H1 (cell line): ENCODE measurements around the gene PPP1R7. TPM values are rescaled to one million over a fixed set of nuclear protein-coding genes. Genes with fewer than 3 reads are reported as not detected.

Experiments used
- CTCF ChIA-PET: fragments of 300-600 bp; sonication (Branson Sonifier 250); formaldehyde crosslinking; loops from one replicate; lab custom pipeline; 2021; ENCODE audit not compliant: partially characterized antibody; lab: Charles Lee
- POLR2A ChIA-PET: fragments of 300-600 bp; sonication (Branson Sonifier 250); formaldehyde crosslinking; loops from one replicate; lab custom pipeline; 2021; ENCODE audit warnings: inconsistent platforms; ENCODE audit not compliant: partially characterized antibody; lab: Charles Lee
- DNase-seq, 2 experiments: peaks; one replicate each; pipeline versions ENCODE4 v3.0.0 to v3.0.0-alpha.2; 2010 to 2022; ENCODE audit warnings: low spot score in 2 of 2, low read depth in 1 of 2, mixed read lengths in 1 of 2
- FAIRE-seq: peaks from 2 replicates; lab custom pipeline; 2011; peaks lifted over from hg19 to GRCh38; lab: Jason Lieb, UNC
- H2AFZ ChIP-seq: 2 replicates; pipeline ENCODE4 v1.8.1; 2012; ENCODE audit warnings: low read length, inconsistent platforms
- H2AK5ac ChIP-seq: 2 replicates; pipeline ENCODE4 v1.6.1; 2013; ENCODE audit warnings: low read depth, low read length
- H2BK120ac ChIP-seq: replicated peaks from 2 replicates; pipeline ENCODE3; 2013; ENCODE audit warnings: low read depth, low read length, inconsistent platforms
- H2BK12ac ChIP-seq: 2 replicates; pipeline ENCODE4 v1.6.1; 2013; ENCODE audit warnings: low read depth, low read length
- H2BK15ac ChIP-seq: 2 replicates; pipeline ENCODE4 v1.6.1; 2013; ENCODE audit warnings: low read length
- H2BK20ac ChIP-seq: 2 replicates; pipeline ENCODE4 v1.6.1; 2013; ENCODE audit warnings: low read length
- H2BK5ac ChIP-seq: 2 replicates; pipeline ENCODE4 v1.6.1; 2013; ENCODE audit warnings: low read depth, low read length
- H3K14ac ChIP-seq: 2 replicates; pipeline ENCODE4 v1.6.1; 2013; ENCODE audit warnings: inconsistent platforms; ENCODE audit not compliant: insufficient read length
- H3K18ac ChIP-seq: 2 replicates; pipeline ENCODE4 v1.6.1; 2013; ENCODE audit warnings: low read length; ENCODE audit errors: extremely low read depth
- H3K23ac ChIP-seq: 2 replicates; pipeline ENCODE4 v1.6.1; 2013; ENCODE audit warnings: inconsistent platforms; ENCODE audit not compliant: insufficient read length
- H3K23me2 ChIP-seq: 2 replicates; pipeline ENCODE4 v1.6.1; 2013; ENCODE audit warnings: low read depth, low read length
- H3K27ac ChIP-seq: 2 replicates; pipeline ENCODE4 v1.6.1; 2011; ENCODE audit warnings: low read depth, low read length, inconsistent platforms
- H3K27me3 ChIP-seq, 4 experiments: replicated peaks in 1 of 4; 1 replicate in 1 of 4; 2 replicates in 3 of 4; pipeline versions ENCODE4 v1.6.1 to v1.8.1; 2011 to 2013; ENCODE audit warnings: low read length in 3 of 4, mild to moderate bottlenecking in 3 of 4, inconsistent platforms in 2 of 4, mixed read lengths in 2 of 4, moderate library complexity in 1 of 4; ENCODE audit not compliant: control insufficient read depth in 3 of 4, insufficient read depth in 3 of 4; ENCODE audit errors: extremely low read depth in 1 of 4
- H3K36me3 ChIP-seq, 4 experiments: 2 replicates each; pipeline versions ENCODE4 v1.6.1 to v1.8.1; 2011 to 2013; ENCODE audit warnings: mild to moderate bottlenecking in 4 of 4, low read length in 3 of 4, moderate library complexity in 2 of 4, control low read depth in 1 of 4, inconsistent platforms in 1 of 4; ENCODE audit not compliant: insufficient read depth in 4 of 4, control insufficient read depth in 2 of 4
- H3K4ac ChIP-seq: replicated peaks from 2 replicates; pipeline ENCODE3; 2013; ENCODE audit warnings: low read length, low read depth, mixed read lengths, inconsistent platforms; ENCODE audit not compliant: insufficient read length
- H3K4me1 ChIP-seq, 4 experiments: replicated peaks in 1 of 4; 1 replicate in 1 of 4; 2 replicates in 3 of 4; pipeline versions ENCODE4 v1.6.1 to v1.8.1; 2011 to 2013; ENCODE audit warnings: low read length in 3 of 4, inconsistent platforms in 2 of 4, mixed read lengths in 1 of 4; ENCODE audit not compliant: insufficient read depth in 4 of 4, control insufficient read depth in 3 of 4
- H3K4me2 ChIP-seq, 2 experiments: 2 replicates each; pipeline versions ENCODE4 v1.6.1 to v1.8.1; 2011 to 2013; ENCODE audit warnings: low read depth in 2 of 2, low read length in 2 of 2, control low read depth in 1 of 2, inconsistent platforms in 1 of 2, mild to moderate bottlenecking in 1 of 2; ENCODE audit not compliant: insufficient read depth in 1 of 2
- H3K4me3 ChIP-seq, 4 experiments: fragments of 200-600, 300-600 bp in 1 of 4; sonication (generic), shearing (Covaris generic), sonication (Bioruptor Twin) in 1 of 4; 2 replicates each; pipeline versions ENCODE4 v1.5.1 to v1.8.1; 2011 to 2016; ENCODE audit warnings: low read length in 4 of 4, low read depth in 3 of 4, control low read depth in 2 of 4, inconsistent platforms in 2 of 4, mild to moderate bottlenecking in 2 of 4, mixed read lengths in 1 of 4, moderate library complexity in 1 of 4; ENCODE audit not compliant: insufficient read depth in 2 of 4; ENCODE audit errors: extremely low read depth in 1 of 4
- H3K56ac ChIP-seq: replicated peaks from 2 replicates; pipeline ENCODE3; 2013; ENCODE audit warnings: low read depth, mild to moderate bottlenecking, mixed read lengths, low read length, inconsistent platforms; ENCODE audit not compliant: insufficient read length
- H3K79me1 ChIP-seq: 2 replicates; pipeline ENCODE4 v1.6.1; 2013; ENCODE audit warnings: low read depth, low read length, control low read depth
- H3K79me2 ChIP-seq, 2 experiments: 2 replicates each; pipeline versions ENCODE4 v1.6.1 to v1.8.1; 2012 to 2013; ENCODE audit warnings: low read length in 2 of 2, mild to moderate bottlenecking in 2 of 2, inconsistent platforms in 1 of 2; ENCODE audit not compliant: insufficient read depth in 2 of 2, control insufficient read depth in 1 of 2
- H3K9ac ChIP-seq, 4 experiments: replicated peaks in 1 of 4; 1 replicate in 1 of 4; 2 replicates in 3 of 4; pipeline versions ENCODE4 v1.6.1 to v1.8.1; 2011 to 2013; ENCODE audit warnings: low read depth in 3 of 4, low read length in 3 of 4, control low read depth in 2 of 4, mild to moderate bottlenecking in 2 of 4, moderate library complexity in 2 of 4, inconsistent platforms in 1 of 4; ENCODE audit errors: extremely low read depth in 1 of 4
- H3K9me3 ChIP-seq, 2 experiments: 2 replicates each; pipeline versions ENCODE4 v1.6.1 to v1.8.1; 2012 to 2013; ENCODE audit warnings: mild to moderate bottlenecking in 2 of 2, moderate library complexity in 2 of 2, control low read depth in 1 of 2, inconsistent platforms in 1 of 2, low read depth in 1 of 2, low read length in 1 of 2, mixed read lengths in 1 of 2; ENCODE audit not compliant: insufficient read depth in 2 of 2
- H4K20me1 ChIP-seq, 2 experiments: replicated peaks in 1 of 2; 2 replicates each; pipeline versions ENCODE3 to v1.8.1; 2011 to 2013; ENCODE audit warnings: inconsistent platforms in 2 of 2, low read length in 2 of 2, mild to moderate bottlenecking in 1 of 2; ENCODE audit not compliant: insufficient read depth in 2 of 2, control insufficient read depth in 1 of 2
- H4K5ac ChIP-seq: 2 replicates; pipeline ENCODE4 v1.6.1; 2013; ENCODE audit warnings: low read length, low read depth, mixed read lengths, inconsistent platforms; ENCODE audit not compliant: insufficient read length
- H4K8ac ChIP-seq: 2 replicates; pipeline ENCODE4 v1.8.0; 2013; ENCODE audit warnings: mild to moderate bottlenecking, moderate library complexity, low read length, inconsistent platforms; ENCODE audit not compliant: insufficient read depth; ENCODE audit errors: extremely low read depth
- H4K91ac ChIP-seq: replicated peaks from 2 replicates; pipeline ENCODE3; 2013; ENCODE audit warnings: low read length, mixed read lengths, inconsistent platforms; ENCODE audit not compliant: insufficient read length
- CBX5 ChIP-seq: fragments of 300-800, 300-1000 bp; sonication (generic); IDR thresholded peaks from 2 replicates; pipeline ENCODE4 v1.7.1; 2016; ENCODE audit warnings: antibody characterized with exemption, low read length, low read depth
- CREB1 ChIP-seq: IDR thresholded peaks from 2 replicates; pipeline ENCODE4 v1.6.1; 2012; ENCODE audit warnings: inconsistent platforms
- CTCF ChIP-seq, 3 experiments: IDR thresholded peaks; 1 replicate in 2 of 3; 2 replicates in 1 of 3; pipeline versions ENCODE4 v1.5.1 to v1.6.1; 2011; ENCODE audit warnings: low read length in 3 of 3, mild to moderate bottlenecking in 3 of 3, inconsistent platforms in 2 of 3, low read depth in 1 of 3, moderate library complexity in 1 of 3; ENCODE audit not compliant: insufficient read depth in 1 of 3; ENCODE audit errors: control extremely low read depth in 1 of 3
- HDAC6 ChIP-seq: IDR thresholded peaks from one replicate; pipeline ENCODE4 v1.7.1; 2012; ENCODE audit warnings: low read depth, mild to moderate bottlenecking, inconsistent platforms, low read length, moderate library complexity
- POLR2AphosphoS5 ChIP-seq: IDR thresholded peaks from 2 replicates; pipeline ENCODE4 v1.6.1; 2011; ENCODE audit warnings: low read depth, low read length
- SIRT6 ChIP-seq: IDR thresholded peaks from one replicate; pipeline ENCODE4 v1.7.1; 2012; ENCODE audit warnings: low read length, inconsistent platforms
- SRF ChIP-seq: IDR thresholded peaks from 2 replicates; pipeline ENCODE4 v1.6.1; 2011; ENCODE audit warnings: mild to moderate bottlenecking, low read depth, low read length, moderate library complexity
- WGBS, 2 experiments: shearing (Covaris generic) in 1 of 2; methylation state at CpG; one replicate each; pipeline versions ENCODE4 v1.1.6 to v1.1.7; 2013 to 2015; ENCODE audit warnings: low lambda C conversion rate in 2 of 2, mixed read lengths in 2 of 2, inconsistent platforms in 1 of 2, low coverage in 1 of 2, missing lambda C conversion rate in 1 of 2; ENCODE audit not compliant: insufficient replicate concordance in 2 of 2, insufficient coverage in 1 of 2, insufficient read length in 1 of 2; ENCODE audit errors: extremely low coverage in 1 of 2, missing lambda C conversion rate in 1 of 2; 5-methylcytosine and 5-hydroxymethylcytosine counted together
- polyA plus RNA-seq, 7 experiments: library from polyadenylated mRNA; depleted of rRNA in 3 of 7; stranded (reverse) in 5 of 7; unstranded in 2 of 7; fragments of >200 nt in 5 of 7; fragments of 200-250 nt in 2 of 7; gene quantifications; 1 replicate in 5 of 7; 2 replicates in 1 of 7; 4 replicates in 1 of 7; pipeline versions ENCODE4 v1.2.1 to v1.2.3, GENCODE V29; 2011 to 2013; ENCODE audit warnings: missing spikeins in 2 of 7, mixed read lengths in 2 of 7
- total RNA-seq: library from RNA; stranded (reverse); fragmentation: NEBNext Ultra II Directional; extraction: Animal tissue kit (Norgen Biotek cat#: 25700); gene quantifications from 2 replicates; pipeline ENCODE4 v1.2.1, GENCODE V29; 2021

The PPP1R7 gene
- total and polyA plus RNA-seq, 2 of the 8 experiments (the other 6 are each of a cell fraction or from before 2014, with no cell fraction given), result 22.2 to 64.0 TPM

- no peak for TF ChIP-seq CBX5
- TF ChIP-seq HDAC6, result no peak
- TF ChIP-seq SRF, result no peak
- no peak for TF ChIP-seq SIRT6
- TF ChIP-seq CREB1, result no peak
- no peak for TF ChIP-seq POLR2AphosphoS5
- TF ChIP-seq CTCF (IDR thresholded peaks at IDR 0.05; ENCODE audit: control extremely low read depth in 1 of 3, insufficient read depth in 1 of 3, low read depth in 1 of 3, low read length in 3 of 3), result no peak
- ChIA-PET CTCF (interaction anchor here (0.6 to 0.8 kb wide), 2 partner anchors 15 to 33 kb away, joined by 3 to 5 read pairs; no protein-coding TSS in a partner anchor), POLR2A (interaction anchor here (0.6 to 1.7 kb wide), 2 partner anchors 15 to 375 kb away, joined by 5 read pairs; no protein-coding TSS in a partner anchor)
- no peak overlapping the region for H3K14ac ChIP-seq
- no peak overlapping the region for H3K4ac ChIP-seq
- H3K36me3 ChIP-seq, result peaks cover 0 to 29% (median 6%) of the 10 kb centered on the region in 4 experiments; a peak in 4 of 8 replicates
- no peak overlapping the region for H2BK15ac ChIP-seq
- DNase-seq (no peak), FAIRE-seq (no peak)
- H4K5ac ChIP-seq, result no peak overlapping the region
- no peak overlapping the region for H3K18ac ChIP-seq
- H2AK5ac ChIP-seq, result no peak overlapping the region
- 86% methylated on average over 19 of the region's 19 CpGs; no CpG with 5 or more reads in 1 of the 2 experiments for WGBS, 2 experiments
- H4K8ac ChIP-seq, result no peak overlapping the region
- H3K23ac ChIP-seq, result no peak overlapping the region
- H2BK5ac ChIP-seq, result no peak overlapping the region; the same call in 1 of the 2 replicates
- no peaks in the 10 kb centered on the region; the same call in 1 of the 2 replicates for H3K23me2 ChIP-seq
- no peak overlapping the region for H2BK12ac ChIP-seq
- H3K27me3 ChIP-seq, result no peaks in the 10 kb centered on the region
- H4K91ac ChIP-seq, result no peak overlapping the region
- no peaks in the 10 kb centered on the region for H3K9me3 ChIP-seq
- H3K4me3 ChIP-seq, result no peak overlapping the region
- no peak overlapping the region for H3K27ac ChIP-seq
- H2BK120ac ChIP-seq, result no peak overlapping the region
- no peak overlapping the region for H2BK20ac ChIP-seq
- H3K9ac ChIP-seq, result no peak overlapping the region
- H3K79me1 ChIP-seq, result no peaks in the 10 kb centered on the region; the same call in 1 of the 2 replicates
- H3K56ac ChIP-seq, result no peak overlapping the region
- peaks cover 3 to 6% of the 10 kb centered on the region in 2 experiments for H4K20me1 ChIP-seq
- H2AFZ ChIP-seq, result no peak overlapping the region
- H3K79me2 ChIP-seq, result no peaks in the 10 kb centered on the region
- H3K4me2 ChIP-seq, result no peak overlapping the region
- no peaks in the 10 kb centered on the region for H3K4me1 ChIP-seq
These were observed 39.4 kb upstream of the PPP1R7 start for GRCh38 chr2:241110607-241111439.
